GM12878 (cell line): Measurements from ENCODE around the gene ARL15. TPM values are rescaled to one million over a fixed set of nuclear protein-coding genes. Genes with fewer than 3 reads are reported as not detected.

ENCODE experiments used
- NFXL1 ChIP-seq: fragments of 450-650 bp; IDR thresholded peaks from 2 replicates; pipeline ENCODE4 v1.6.1; 2017; ENCODE audit warnings: antibody characterized with exemption, mild to moderate bottlenecking, borderline replicate concordance
- RB1 ChIP-seq: fragments of 450-650 bp; formaldehyde crosslinking; IDR thresholded peaks from 2 replicates; pipeline ENCODE4 v1.6.1; 2017; ENCODE audit warnings: mild to moderate bottlenecking, borderline replicate concordance
- SUPT20H ChIP-seq: IDR thresholded peaks from 2 replicates; pipeline ENCODE4 v1.6.1; 2011; ENCODE audit warnings: low read depth, mild to moderate bottlenecking, low read length, moderate library complexity, borderline replicate concordance; ENCODE audit not compliant: control insufficient read depth
- polyA plus RNA-seq, 11 experiments: library from polyadenylated mRNA; depleted of rRNA in 4 of 11; unstranded in 6 of 11; stranded (reverse) in 5 of 11; fragments of >200 nt; fragmentation: Nextera tagmentation in 4 of 11; fragmentation: Illumina TruSeq in 1 of 11; extraction: Ambion mirVana in 4 of 11; extraction: Trizol in 1 of 11; gene quantifications; 1 replicate in 1 of 11; 2 replicates in 10 of 11; pipeline versions ENCODE4 v1.2.1 to v1.2.3, GENCODE V29; 2011 to 2016; ENCODE audit warnings: inconsistent platforms in 2 of 11, missing spikeins in 2 of 11, low read depth in 1 of 11
- total RNA-seq, 4 experiments: library from RNA; depleted of rRNA in 3 of 4; stranded (reverse); fragments of >200 nt in 3 of 4; fragmentation: Illumina TruSeq in 1 of 4; extraction: Trizol in 1 of 4; gene quantifications; 2 replicates each; pipeline versions ENCODE4 v1.2.1 to v1.2.3, GENCODE V29; 2013 to 2021
- TF ChIP-seq, protein P1 (sequence below): IDR thresholded peaks from 2 replicates; pipeline ENCODE4 v1.6.1; 2012; ENCODE audit warnings: improper control_type of control experiment, low read depth, low read length; ENCODE audit not compliant: insufficient replicate concordance
- TF ChIP-seq, protein P2 (sequence below): fragments of 450-650 bp; IDR thresholded peaks from 2 replicates; pipeline ENCODE4 v1.6.1; 2017; ENCODE audit warnings: mild to moderate bottlenecking, moderate library complexity
- TF ChIP-seq, protein P3 (sequence below): fragments of 450-650 bp; IDR thresholded peaks from 2 replicates; pipeline ENCODE4 v1.6.1; 2017; ENCODE audit warnings: mild to moderate bottlenecking, low read depth, inconsistent platforms; ENCODE audit not compliant: poor library complexity, severe bottlenecking
- TF ChIP-seq, protein P4 (sequence below), 3 experiments: IDR thresholded peaks in 2 of 3; conservative IDR thresholded peaks in 1 of 3; 2 replicates each; pipeline ENCODE4 v1.5.1; 2011; ENCODE audit warnings: low read depth in 3 of 3, low read length in 3 of 3, mild to moderate bottlenecking in 3 of 3, control low read depth in 2 of 3, moderate library complexity in 2 of 3, inconsistent platforms in 1 of 3, mixed read lengths in 1 of 3; ENCODE audit not compliant: control insufficient read depth in 2 of 3, insufficient read depth in 1 of 3; ENCODE audit errors: extremely low read depth in 1 of 3

ARL15 gene
- total and polyA plus RNA-seq, 10 of the 15 experiments (the other 5 are each of a cell fraction or from before 2014, with no cell fraction given): 3.6 to 11.0 (median 7.7) TPM

DNA sequence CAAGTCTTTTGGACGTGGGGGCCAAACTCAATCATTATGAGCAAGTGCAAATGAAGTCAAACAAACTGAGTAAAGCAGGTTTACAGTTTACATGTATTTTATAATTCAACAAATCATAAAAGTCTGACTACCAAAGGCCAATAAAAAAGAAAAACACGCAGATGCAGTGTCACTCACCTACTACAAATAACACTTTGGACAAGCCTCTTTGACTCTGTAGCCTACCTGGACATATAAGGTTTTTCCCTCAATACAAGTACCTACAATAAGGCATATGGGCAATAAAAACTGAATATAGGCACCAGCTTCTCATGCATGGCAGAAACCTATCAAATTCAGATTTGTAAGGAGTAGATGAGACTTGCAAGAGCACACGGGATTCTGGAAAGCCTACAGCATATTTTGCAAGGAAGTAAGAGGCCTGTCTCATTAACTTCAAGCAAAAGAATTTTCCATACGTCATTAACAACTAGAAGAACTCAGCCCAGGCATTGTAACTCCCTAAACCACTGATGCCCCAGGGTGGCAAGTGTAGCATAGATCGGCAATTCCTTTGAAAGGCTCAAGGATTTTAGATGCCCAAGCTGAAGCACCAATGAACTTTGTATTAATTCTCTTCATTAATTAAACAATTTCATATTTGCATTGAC lies 21.7 kb downstream of the ARL15 start (continued):
- TF ChIP-seq, protein P1, sequence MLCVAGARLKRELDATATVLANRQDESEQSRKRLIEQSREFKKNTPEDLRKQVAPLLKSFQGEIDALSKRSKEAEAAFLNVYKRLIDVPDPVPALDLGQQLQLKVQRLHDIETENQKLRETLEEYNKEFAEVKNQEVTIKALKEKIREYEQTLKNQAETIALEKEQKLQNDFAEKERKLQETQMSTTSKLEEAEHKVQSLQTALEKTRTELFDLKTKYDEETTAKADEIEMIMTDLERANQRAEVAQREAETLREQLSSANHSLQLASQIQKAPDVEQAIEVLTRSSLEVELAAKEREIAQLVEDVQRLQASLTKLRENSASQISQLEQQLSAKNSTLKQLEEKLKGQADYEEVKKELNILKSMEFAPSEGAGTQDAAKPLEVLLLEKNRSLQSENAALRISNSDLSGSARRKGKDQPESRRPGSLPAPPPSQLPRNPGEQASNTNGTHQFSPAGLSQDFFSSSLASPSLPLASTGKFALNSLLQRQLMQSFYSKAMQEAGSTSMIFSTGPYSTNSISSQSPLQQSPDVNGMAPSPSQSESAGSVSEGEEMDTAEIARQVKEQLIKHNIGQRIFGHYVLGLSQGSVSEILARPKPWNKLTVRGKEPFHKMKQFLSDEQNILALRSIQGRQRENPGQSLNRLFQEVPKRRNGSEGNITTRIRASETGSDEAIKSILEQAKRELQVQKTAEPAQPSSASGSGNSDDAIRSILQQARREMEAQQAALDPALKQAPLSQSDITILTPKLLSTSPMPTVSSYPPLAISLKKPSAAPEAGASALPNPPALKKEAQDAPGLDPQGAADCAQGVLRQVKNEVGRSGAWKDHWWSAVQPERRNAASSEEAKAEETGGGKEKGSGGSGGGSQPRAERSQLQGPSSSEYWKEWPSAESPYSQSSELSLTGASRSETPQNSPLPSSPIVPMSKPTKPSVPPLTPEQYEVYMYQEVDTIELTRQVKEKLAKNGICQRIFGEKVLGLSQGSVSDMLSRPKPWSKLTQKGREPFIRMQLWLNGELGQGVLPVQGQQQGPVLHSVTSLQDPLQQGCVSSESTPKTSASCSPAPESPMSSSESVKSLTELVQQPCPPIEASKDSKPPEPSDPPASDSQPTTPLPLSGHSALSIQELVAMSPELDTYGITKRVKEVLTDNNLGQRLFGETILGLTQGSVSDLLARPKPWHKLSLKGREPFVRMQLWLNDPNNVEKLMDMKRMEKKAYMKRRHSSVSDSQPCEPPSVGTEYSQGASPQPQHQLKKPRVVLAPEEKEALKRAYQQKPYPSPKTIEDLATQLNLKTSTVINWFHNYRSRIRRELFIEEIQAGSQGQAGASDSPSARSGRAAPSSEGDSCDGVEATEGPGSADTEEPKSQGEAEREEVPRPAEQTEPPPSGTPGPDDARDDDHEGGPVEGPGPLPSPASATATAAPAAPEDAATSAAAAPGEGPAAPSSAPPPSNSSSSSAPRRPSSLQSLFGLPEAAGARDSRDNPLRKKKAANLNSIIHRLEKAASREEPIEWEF: no peak
- TF ChIP-seq, protein P2, sequence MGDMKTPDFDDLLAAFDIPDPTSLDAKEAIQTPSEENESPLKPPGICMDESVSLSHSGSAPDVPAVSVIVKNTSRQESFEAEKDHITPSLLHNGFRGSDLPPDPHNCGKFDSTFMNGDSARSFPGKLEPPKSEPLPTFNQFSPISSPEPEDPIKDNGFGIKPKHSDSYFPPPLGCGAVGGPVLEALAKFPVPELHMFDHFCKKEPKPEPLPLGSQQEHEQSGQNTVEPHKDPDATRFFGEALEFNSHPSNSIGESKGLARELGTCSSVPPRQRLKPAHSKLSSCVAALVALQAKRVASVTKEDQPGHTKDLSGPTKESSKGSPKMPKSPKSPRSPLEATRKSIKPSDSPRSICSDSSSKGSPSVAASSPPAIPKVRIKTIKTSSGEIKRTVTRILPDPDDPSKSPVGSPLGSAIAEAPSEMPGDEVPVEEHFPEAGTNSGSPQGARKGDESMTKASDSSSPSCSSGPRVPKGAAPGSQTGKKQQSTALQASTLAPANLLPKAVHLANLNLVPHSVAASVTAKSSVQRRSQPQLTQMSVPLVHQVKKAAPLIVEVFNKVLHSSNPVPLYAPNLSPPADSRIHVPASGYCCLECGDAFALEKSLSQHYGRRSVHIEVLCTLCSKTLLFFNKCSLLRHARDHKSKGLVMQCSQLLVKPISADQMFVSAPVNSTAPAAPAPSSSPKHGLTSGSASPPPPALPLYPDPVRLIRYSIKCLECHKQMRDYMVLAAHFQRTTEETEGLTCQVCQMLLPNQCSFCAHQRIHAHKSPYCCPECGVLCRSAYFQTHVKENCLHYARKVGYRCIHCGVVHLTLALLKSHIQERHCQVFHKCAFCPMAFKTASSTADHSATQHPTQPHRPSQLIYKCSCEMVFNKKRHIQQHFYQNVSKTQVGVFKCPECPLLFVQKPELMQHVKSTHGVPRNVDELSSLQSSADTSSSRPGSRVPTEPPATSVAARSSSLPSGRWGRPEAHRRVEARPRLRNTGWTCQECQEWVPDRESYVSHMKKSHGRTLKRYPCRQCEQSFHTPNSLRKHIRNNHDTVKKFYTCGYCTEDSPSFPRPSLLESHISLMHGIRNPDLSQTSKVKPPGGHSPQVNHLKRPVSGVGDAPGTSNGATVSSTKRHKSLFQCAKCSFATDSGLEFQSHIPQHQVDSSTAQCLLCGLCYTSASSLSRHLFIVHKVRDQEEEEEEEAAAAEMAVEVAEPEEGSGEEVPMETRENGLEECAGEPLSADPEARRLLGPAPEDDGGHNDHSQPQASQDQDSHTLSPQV: no peak
- TF ChIP-seq, protein P3, sequence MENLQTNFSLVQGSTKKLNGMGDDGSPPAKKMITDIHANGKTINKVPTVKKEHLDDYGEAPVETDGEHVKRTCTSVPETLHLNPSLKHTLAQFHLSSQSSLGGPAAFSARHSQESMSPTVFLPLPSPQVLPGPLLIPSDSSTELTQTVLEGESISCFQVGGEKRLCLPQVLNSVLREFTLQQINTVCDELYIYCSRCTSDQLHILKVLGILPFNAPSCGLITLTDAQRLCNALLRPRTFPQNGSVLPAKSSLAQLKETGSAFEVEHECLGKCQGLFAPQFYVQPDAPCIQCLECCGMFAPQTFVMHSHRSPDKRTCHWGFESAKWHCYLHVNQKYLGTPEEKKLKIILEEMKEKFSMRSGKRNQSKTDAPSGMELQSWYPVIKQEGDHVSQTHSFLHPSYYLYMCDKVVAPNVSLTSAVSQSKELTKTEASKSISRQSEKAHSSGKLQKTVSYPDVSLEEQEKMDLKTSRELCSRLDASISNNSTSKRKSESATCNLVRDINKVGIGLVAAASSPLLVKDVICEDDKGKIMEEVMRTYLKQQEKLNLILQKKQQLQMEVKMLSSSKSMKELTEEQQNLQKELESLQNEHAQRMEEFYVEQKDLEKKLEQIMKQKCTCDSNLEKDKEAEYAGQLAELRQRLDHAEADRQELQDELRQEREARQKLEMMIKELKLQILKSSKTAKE: no peak
- TF ChIP-seq NFXL1 (no peak), RB1 (no peak), SUPT20H (no peak)
- TF ChIP-seq, protein P4, sequence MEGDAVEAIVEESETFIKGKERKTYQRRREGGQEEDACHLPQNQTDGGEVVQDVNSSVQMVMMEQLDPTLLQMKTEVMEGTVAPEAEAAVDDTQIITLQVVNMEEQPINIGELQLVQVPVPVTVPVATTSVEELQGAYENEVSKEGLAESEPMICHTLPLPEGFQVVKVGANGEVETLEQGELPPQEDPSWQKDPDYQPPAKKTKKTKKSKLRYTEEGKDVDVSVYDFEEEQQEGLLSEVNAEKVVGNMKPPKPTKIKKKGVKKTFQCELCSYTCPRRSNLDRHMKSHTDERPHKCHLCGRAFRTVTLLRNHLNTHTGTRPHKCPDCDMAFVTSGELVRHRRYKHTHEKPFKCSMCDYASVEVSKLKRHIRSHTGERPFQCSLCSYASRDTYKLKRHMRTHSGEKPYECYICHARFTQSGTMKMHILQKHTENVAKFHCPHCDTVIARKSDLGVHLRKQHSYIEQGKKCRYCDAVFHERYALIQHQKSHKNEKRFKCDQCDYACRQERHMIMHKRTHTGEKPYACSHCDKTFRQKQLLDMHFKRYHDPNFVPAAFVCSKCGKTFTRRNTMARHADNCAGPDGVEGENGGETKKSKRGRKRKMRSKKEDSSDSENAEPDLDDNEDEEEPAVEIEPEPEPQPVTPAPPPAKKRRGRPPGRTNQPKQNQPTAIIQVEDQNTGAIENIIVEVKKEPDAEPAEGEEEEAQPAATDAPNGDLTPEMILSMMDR (IDR thresholded peaks at IDR 0.05 in 2 of 3, conservative IDR thresholded peaks at IDR 0.05 in 1 of 3; ENCODE audit: control insufficient read depth in 2 of 3, extremely low read depth in 1 of 3, insufficient read depth in 1 of 3, low read depth in 3 of 3, low read length in 3 of 3): no peak
